ENCODE data around the gene RBMXL3.

RBMXL3 gene

DNA sequence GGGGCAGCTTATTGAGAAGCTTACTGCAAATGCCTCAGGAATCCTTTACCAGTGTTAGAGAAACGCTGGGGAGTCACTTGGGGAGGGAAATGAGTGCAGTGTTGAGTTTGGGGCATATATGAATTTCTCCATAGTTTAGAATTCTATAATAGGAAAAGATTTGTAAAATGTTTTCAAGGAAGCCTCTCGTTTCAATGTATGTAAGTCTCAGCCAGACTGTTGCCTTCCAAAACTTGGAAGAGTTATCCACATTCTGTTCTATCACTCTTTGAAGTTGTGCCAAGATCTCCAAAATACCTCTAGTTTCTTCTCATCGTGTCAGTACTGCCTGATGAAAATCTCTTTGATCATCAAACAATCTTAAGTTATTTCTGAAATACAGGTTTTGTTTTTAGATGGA lies 45.3 kb downstream of the RBMXL3 start:
- DNase-seq: no peak

DNA sequence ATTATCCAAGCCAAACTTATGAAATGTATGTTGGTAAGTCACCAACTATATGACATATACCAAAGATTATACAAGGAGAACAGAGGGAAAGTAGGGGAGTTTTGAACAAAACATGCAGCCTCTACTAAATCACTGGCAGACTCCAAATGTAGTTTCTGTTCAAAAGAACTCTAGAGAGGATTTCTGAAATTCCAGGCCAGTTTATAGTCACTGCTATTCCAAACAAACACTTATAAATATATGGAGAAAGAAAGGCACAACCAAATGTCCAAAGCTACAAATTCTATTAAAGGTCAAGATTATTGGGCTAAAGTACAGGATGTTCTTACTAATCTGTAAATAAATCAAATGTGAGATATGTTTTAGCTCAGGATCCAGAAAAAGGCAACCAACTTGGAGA lies 47.4 kb downstream of the RBMXL3 start:
- DNase-seq: no peak

DNA sequence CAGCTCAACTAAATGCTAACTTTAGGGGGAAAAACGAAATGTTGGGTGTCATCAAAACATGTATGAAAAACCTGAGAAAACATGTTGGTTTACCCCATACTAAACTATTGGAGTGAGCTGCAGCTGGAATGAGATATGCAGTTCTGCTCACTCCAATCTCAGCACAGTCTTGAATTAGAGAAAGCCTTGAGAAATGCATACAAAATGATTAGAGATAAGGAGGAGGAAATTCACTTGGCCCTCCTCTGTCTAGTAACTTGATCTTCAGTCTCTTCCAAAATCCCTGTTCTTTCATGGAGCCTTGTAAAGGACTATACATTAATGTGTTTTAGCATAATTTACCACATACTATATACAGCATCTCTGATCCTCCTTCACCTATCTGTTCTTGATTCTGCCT lies 47.8 kb downstream of the RBMXL3 start:
- DNase-seq: no peak
